GM06990 (cell line): ENCODE measurements around the gene MROH7.

Experiments
- DNase-seq: peaks from one replicate; pipeline ENCODE4 v3.0.0-alpha.2; 2011; ENCODE audit not compliant: insufficient read length; ENCODE audit errors: extremely low read depth
- H3K27me3 ChIP-seq: replicated peaks from 2 replicates; pipeline ENCODE4 v1.6.0; 2011; ENCODE audit warnings: low read length; ENCODE audit not compliant: control insufficient read depth, insufficient read depth
- H3K36me3 ChIP-seq: 2 replicates; pipeline ENCODE4 v1.5.1; 2011; ENCODE audit warnings: low read length; ENCODE audit not compliant: control insufficient read depth, insufficient read depth
- H3K4me3 ChIP-seq: replicated peaks from 2 replicates; pipeline ENCODE4 v1.5.1; 2011; ENCODE audit warnings: low read depth, mild to moderate bottlenecking, control low read depth, low read length
- TF ChIP-seq, protein P1 (sequence below): IDR thresholded peaks from 2 replicates; pipeline ENCODE4 v1.5.1; 2011; ENCODE audit warnings: low read length, control low read depth, mild to moderate bottlenecking, inconsistent platforms; ENCODE audit not compliant: insufficient read depth, poor library complexity, severe bottlenecking

Gene MROH7

DNA sequence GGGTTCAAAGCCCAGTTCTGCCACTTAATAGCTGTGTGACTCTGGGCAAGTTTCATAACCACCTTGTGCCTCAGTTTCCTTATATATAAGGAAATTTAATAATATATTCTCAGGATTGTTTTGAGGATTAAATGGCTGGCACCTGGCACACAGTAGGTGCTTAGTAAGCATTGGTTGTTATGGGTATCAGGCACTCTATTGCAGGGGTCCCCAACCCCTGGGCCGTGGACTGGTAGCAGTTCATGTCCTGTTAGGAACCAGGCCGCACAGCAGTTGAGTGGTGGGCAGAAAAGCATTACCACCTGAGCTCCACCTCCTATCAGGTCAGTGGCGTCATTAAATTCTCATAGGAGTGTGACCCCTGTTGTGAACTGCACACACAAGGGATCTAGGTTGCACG is 104.3 kb downstream of the MROH7 start:
- TF ChIP-seq, protein P1, sequence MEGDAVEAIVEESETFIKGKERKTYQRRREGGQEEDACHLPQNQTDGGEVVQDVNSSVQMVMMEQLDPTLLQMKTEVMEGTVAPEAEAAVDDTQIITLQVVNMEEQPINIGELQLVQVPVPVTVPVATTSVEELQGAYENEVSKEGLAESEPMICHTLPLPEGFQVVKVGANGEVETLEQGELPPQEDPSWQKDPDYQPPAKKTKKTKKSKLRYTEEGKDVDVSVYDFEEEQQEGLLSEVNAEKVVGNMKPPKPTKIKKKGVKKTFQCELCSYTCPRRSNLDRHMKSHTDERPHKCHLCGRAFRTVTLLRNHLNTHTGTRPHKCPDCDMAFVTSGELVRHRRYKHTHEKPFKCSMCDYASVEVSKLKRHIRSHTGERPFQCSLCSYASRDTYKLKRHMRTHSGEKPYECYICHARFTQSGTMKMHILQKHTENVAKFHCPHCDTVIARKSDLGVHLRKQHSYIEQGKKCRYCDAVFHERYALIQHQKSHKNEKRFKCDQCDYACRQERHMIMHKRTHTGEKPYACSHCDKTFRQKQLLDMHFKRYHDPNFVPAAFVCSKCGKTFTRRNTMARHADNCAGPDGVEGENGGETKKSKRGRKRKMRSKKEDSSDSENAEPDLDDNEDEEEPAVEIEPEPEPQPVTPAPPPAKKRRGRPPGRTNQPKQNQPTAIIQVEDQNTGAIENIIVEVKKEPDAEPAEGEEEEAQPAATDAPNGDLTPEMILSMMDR: no peak
- H3K4me3 ChIP-seq: no peak overlapping the region
- H3K27me3 ChIP-seq: no peaks in the 10 kb centered on the region
- H3K36me3 ChIP-seq: peaks cover 16% of the 10 kb centered on the region
- no peak for DNase-seq

DNA sequence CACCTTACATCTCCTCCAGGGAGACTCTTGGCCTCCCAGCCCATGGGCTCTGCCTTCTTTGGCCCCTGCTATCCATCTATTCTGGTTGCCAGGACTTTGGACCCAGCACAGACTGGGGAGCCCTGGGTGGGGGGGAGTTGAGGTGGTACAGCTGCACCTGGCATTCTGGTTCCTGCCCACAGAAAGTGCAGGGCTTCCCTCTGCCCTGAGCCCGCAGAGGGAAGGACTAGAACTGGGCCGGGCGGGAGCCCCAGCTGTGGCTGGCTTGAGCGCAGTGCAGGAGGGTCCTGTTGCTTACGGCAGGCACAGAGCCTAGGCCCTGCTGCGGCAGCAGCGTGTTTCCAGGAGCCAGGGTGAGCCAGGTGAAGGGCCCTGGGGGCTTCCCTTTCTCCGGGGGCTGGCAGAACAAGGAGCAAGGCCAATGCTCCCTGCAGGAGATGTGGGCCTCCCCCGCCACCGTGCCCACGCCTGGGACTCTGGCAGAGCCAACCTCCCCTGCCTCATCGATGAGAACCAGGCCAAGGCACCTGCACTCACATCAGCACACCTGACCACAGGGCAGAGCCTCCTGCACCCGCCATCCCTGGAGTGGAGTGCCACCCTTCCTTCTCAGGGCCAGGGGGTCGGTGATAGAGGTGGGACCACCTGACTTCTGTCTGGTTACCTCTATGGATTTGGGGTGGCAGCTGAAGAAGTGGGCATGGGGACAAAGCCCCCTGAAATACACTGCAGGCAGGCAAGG is 106.7 kb downstream of the MROH7 start:
- peaks cover 4% of the 10 kb centered on the region for H3K36me3 ChIP-seq
- DNase-seq: no peak
- no peak overlapping the region for H3K4me3 ChIP-seq
- no peaks in the 10 kb centered on the region for H3K27me3 ChIP-seq
- TF ChIP-seq, protein P1: no peak

DNA sequence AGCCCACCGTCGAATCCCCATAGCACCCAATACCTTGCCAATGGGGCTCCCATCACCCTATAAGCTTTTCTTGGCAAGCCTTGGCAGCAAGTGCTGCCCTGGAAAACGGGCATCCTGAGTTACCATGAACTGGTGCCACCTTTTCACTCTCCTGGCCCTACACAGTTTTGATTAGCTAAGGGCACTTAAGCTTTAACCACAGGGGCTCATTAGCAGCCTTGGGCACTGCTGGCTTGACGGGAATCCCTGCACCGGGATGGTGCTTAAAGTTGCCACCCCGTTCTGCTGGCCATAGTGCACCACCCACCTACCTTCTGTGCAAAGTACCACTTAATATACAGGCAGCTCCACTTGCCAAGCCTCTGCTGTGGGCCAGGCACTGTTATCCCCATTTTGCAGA is 109.0 kb downstream of the MROH7 start:
- no peaks in the 10 kb centered on the region for H3K27me3 ChIP-seq
- H3K4me3 ChIP-seq: no peak overlapping the region
- H3K36me3 ChIP-seq: no peaks in the 10 kb centered on the region; the same call in 1 of the 2 replicates
- TF ChIP-seq, protein P1: no peak
- no peak for DNase-seq

DNA sequence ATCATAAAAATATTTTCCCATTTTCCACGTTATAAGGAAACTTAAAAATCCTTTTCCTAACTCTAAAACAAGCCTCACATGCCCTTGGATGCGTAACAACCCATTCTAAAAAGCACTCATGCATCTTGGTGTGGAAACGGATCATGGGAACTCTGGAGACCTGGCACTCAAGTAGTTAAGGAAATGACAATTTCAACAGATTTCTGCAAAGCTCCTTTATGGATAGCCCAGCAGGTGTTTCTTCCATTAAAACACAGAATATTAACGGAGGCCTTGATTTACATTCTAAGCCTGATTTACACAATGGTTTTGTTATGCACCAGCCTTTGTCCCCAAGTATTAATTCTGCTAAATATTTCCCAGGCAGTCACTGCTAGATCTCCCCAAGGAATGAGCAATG is 109.8 kb downstream of the MROH7 start:
- TF ChIP-seq, protein P1: no peak
- Histone ChIP-seq H3K36me3 (peaks cover 2% of the 10 kb centered on the region), H3K27me3 (no peaks in the 10 kb centered on the region), H3K4me3 (no peak overlapping the region)
- DNase-seq: no peak

DNA sequence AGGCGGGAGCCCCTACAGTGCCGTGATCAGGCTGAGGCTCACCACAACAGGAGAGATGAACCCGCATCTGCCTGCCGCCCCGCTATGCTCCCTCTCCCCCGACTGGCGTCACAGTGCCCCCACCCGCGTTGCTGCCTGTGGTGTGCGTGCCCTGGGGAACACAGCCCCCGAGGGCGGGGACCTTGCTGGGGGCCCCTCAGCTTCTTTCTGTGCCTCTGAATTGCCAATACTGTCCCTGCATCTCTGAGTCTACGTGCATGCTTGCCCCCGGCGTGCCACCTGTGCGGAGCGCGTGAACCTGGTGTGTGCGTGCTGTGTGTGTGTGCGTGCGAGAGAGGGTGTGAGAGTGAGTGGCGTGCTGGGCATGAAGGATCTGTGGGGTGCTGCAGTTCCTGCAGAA is 112.5 kb downstream of the MROH7 start:
- Histone ChIP-seq H3K27me3 (no peaks in the 10 kb centered on the region), H3K4me3 (no peak overlapping the region), H3K36me3 (peaks cover 3% of the 10 kb centered on the region)
- DNase-seq: no peak
- TF ChIP-seq, protein P1: no peak
